ENCODE measurements around the gene ADGRV1.

Gene ADGRV1

GRCh38 chr5:91144491-91145332 lies 586.1 kb downstream of the ADGRV1 start:
- TF ChIP-seq MYC (IDR thresholded peaks at IDR 0.05; ENCODE audit: low read depth, low read length) (no peak), POLR2A (IDR thresholded peaks at IDR 0.05; ENCODE audit: extremely low read depth, insufficient read length) (no peak)
- TF ChIP-seq, protein P1, sequence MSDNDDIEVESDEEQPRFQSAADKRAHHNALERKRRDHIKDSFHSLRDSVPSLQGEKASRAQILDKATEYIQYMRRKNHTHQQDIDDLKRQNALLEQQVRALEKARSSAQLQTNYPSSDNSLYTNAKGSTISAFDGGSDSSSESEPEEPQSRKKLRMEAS (IDR thresholded peaks at IDR 0.05; ENCODE audit: low read depth, low read length) = no peak
- TF ChIP-seq, protein P2, sequence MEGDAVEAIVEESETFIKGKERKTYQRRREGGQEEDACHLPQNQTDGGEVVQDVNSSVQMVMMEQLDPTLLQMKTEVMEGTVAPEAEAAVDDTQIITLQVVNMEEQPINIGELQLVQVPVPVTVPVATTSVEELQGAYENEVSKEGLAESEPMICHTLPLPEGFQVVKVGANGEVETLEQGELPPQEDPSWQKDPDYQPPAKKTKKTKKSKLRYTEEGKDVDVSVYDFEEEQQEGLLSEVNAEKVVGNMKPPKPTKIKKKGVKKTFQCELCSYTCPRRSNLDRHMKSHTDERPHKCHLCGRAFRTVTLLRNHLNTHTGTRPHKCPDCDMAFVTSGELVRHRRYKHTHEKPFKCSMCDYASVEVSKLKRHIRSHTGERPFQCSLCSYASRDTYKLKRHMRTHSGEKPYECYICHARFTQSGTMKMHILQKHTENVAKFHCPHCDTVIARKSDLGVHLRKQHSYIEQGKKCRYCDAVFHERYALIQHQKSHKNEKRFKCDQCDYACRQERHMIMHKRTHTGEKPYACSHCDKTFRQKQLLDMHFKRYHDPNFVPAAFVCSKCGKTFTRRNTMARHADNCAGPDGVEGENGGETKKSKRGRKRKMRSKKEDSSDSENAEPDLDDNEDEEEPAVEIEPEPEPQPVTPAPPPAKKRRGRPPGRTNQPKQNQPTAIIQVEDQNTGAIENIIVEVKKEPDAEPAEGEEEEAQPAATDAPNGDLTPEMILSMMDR (IDR thresholded peaks at IDR 0.05; ENCODE audit: low read depth, low read length) = no peak
- no peak for DNase-seq (ENCODE audit: low read depth)
- H3K4me3 ChIP-seq (ENCODE audit: low read depth, low read length) = no peak overlapping the region

GRCh38 chr5:91145333-91145620 lies 586.7 kb downstream of the ADGRV1 start:
- H3K4me3 ChIP-seq (ENCODE audit: low read depth, low read length) = no peak overlapping the region
- TF ChIP-seq MYC (IDR thresholded peaks at IDR 0.05; ENCODE audit: low read depth, low read length) = no peak
- TF ChIP-seq, protein P1 (IDR thresholded peaks at IDR 0.05; ENCODE audit: low read depth, low read length) = no peak
- TF ChIP-seq, protein P2 (IDR thresholded peaks at IDR 0.05; ENCODE audit: low read depth, low read length) = no peak
- no peak for TF ChIP-seq POLR2A (IDR thresholded peaks at IDR 0.05; ENCODE audit: extremely low read depth, insufficient read length)
- DNase-seq (ENCODE audit: low read depth) = no peak

GRCh38 chr5:91146230-91146629 lies 587.6 kb downstream of the ADGRV1 start:
- peak; percentile 75 for DNase-seq (ENCODE audit: low read depth)
- no peak overlapping the region for H3K4me3 ChIP-seq (ENCODE audit: low read depth, low read length)
- TF ChIP-seq, protein P1 (IDR thresholded peaks at IDR 0.05; ENCODE audit: low read depth, low read length) = no peak

DNA sequence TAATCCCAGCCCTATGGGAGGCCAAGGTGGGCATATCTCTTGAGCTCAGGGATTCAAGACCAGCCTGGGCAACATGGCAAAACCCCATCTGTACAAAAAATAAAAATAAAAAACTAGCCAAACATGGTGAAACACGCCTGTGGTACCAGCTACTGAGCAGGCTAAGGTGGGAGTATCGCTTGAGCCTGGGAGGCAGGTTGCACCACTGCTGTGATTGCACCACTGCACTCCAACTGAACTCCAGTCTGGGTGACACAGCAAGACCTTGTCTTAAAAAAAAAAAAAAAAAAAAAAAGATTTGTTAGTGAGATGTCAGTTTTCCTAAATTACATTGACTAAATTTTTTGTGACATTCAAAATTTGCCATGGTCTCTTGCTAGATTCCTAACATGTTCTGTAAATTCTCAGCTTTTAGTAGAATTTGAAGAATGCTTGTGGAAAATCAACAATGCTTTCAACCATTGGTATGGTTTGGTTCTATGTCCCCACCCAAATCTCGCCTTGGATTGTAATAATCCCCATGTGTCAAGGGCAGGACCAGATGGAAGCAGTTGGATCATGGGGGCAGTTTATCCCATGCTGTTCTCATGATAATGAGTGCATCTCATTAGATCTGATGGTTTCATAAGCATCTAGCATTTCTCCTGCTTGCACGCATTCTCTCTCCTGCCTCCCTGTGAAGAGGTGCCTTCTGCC lies 588.5 kb downstream of the ADGRV1 start:
- peak; percentile 87 for DNase-seq (ENCODE audit: low read depth)
- H3K4me3 ChIP-seq (ENCODE audit: low read depth, low read length) = no peak overlapping the region
- TF ChIP-seq, protein P1 (IDR thresholded peaks at IDR 0.05; ENCODE audit: low read depth, low read length) = no peak
- TF ChIP-seq MYC (IDR thresholded peaks at IDR 0.05; ENCODE audit: low read depth, low read length) (no peak), POLR2A (IDR thresholded peaks at IDR 0.05; ENCODE audit: extremely low read depth, insufficient read length) (no peak)
- TF ChIP-seq, protein P2 (IDR thresholded peaks at IDR 0.05; ENCODE audit: low read depth, low read length) = no peak

- no peak for DNase-seq (ENCODE audit: low read depth)
- TF ChIP-seq, protein P1 (IDR thresholded peaks at IDR 0.05; ENCODE audit: low read depth, low read length) = no peak
- TF ChIP-seq MYC (IDR thresholded peaks at IDR 0.05; ENCODE audit: low read depth, low read length) = no peak
- TF ChIP-seq POLR2A (IDR thresholded peaks at IDR 0.05; ENCODE audit: extremely low read depth, insufficient read length) = no peak
- TF ChIP-seq, protein P2 (IDR thresholded peaks at IDR 0.05; ENCODE audit: low read depth, low read length) = no peak
- no peak overlapping the region for H3K4me3 ChIP-seq (ENCODE audit: low read depth, low read length)
Measured at GRCh38 chr5:91150234-91150633, 591.6 kb downstream of the ADGRV1 start.

GRCh38 chr5:91150636-91151035 lies 592.0 kb downstream of the ADGRV1 start:
- TF ChIP-seq, protein P2 (IDR thresholded peaks at IDR 0.05; ENCODE audit: low read depth, low read length) = no peak
- TF ChIP-seq MYC (IDR thresholded peaks at IDR 0.05; ENCODE audit: low read depth, low read length) (no peak), POLR2A (IDR thresholded peaks at IDR 0.05; ENCODE audit: extremely low read depth, insufficient read length) (no peak)
- TF ChIP-seq, protein P1 (IDR thresholded peaks at IDR 0.05; ENCODE audit: low read depth, low read length) = no peak
- no peak for DNase-seq (ENCODE audit: low read depth)
- no peak overlapping the region for H3K4me3 ChIP-seq (ENCODE audit: low read depth, low read length)

Data from NB4 (cell line).